H9 (cell line): ENCODE data around the gene VIPR2. TPM values are rescaled to one million over a fixed set of nuclear protein-coding genes. Genes with fewer than 3 reads are reported as not detected.

Experiments used
- DNase-seq: peaks from one replicate; pipeline ENCODE4 v3.0.0-alpha.2; 2017
- H2AFZ ChIP-seq: one replicate; pipeline ENCODE4 v1.6.1; 2013; ENCODE audit warnings: mild to moderate bottlenecking, low read length, control low read depth, moderate library complexity
- H2AK5ac ChIP-seq: 2 replicates; pipeline ENCODE4 v1.6.1; 2013; ENCODE audit warnings: low read length, control low read depth, mixed read lengths; ENCODE audit not compliant: insufficient read length
- H2BK120ac ChIP-seq: one replicate; pipeline ENCODE4 v1.6.1; 2013; ENCODE audit warnings: low read depth, mild to moderate bottlenecking, low read length, control low read depth, inconsistent platforms; ENCODE audit not compliant: poor library complexity, severe bottlenecking
- H2BK12ac ChIP-seq: 2 replicates; pipeline ENCODE4 v1.6.1; 2013; ENCODE audit warnings: low read length, control low read depth, mixed read lengths, low read depth; ENCODE audit not compliant: insufficient read length
- H2BK15ac ChIP-seq: 2 replicates; pipeline ENCODE4 v1.6.1; 2013; ENCODE audit warnings: low read depth, low read length, control low read depth
- H2BK20ac ChIP-seq: one replicate; pipeline ENCODE4 v1.6.1; 2013; ENCODE audit warnings: low read depth, mild to moderate bottlenecking, low read length, control low read depth, inconsistent platforms; ENCODE audit not compliant: poor library complexity, severe bottlenecking
- H2BK5ac ChIP-seq: 2 replicates; pipeline ENCODE4 v1.6.1; 2013; ENCODE audit warnings: low read length, control low read depth, mixed read lengths; ENCODE audit not compliant: insufficient read length
- H3K14ac ChIP-seq: 2 replicates; pipeline ENCODE4 v1.6.1; 2013; ENCODE audit warnings: low read length, control low read depth; ENCODE audit not compliant: insufficient read depth
- H3K18ac ChIP-seq: 2 replicates; pipeline ENCODE4 v1.6.1; 2013; ENCODE audit warnings: low read depth, mild to moderate bottlenecking, mixed read lengths, low read length, control low read depth; ENCODE audit not compliant: insufficient read length
- H3K23ac ChIP-seq: 2 replicates; pipeline ENCODE4 v1.6.1; 2013; ENCODE audit warnings: low read length, control low read depth, mixed read lengths, low read depth; ENCODE audit not compliant: insufficient read length
- H3K23me2 ChIP-seq: 2 replicates; pipeline ENCODE4 v1.6.1; 2013; ENCODE audit warnings: low read depth, mild to moderate bottlenecking, mixed read lengths, low read length, control low read depth; ENCODE audit not compliant: insufficient read length, poor library complexity, severe bottlenecking
- H3K27ac ChIP-seq: 2 replicates; pipeline ENCODE4 v1.5.1; 2013; ENCODE audit warnings: low read length, control low read depth, mixed read lengths, low read depth; ENCODE audit not compliant: insufficient read length
- H3K27me3 ChIP-seq: 2 replicates; pipeline ENCODE4 v1.6.1; 2013; ENCODE audit warnings: low read length, control low read depth, inconsistent platforms; ENCODE audit not compliant: insufficient read depth
- H3K4ac ChIP-seq: 2 replicates; pipeline ENCODE4 v1.6.1; 2013; ENCODE audit warnings: low read depth, mild to moderate bottlenecking, control low read depth, inconsistent platforms, low read length, moderate library complexity
- H3K4me1 ChIP-seq: 2 replicates; pipeline ENCODE4 v1.6.1; 2013; ENCODE audit warnings: low read length, control low read depth, inconsistent platforms; ENCODE audit not compliant: insufficient read depth
- H3K4me2 ChIP-seq: 2 replicates; pipeline ENCODE4 v1.6.1; 2013; ENCODE audit warnings: low read length, control low read depth, mixed read lengths; ENCODE audit not compliant: insufficient read length, insufficient read depth
- H3K56ac ChIP-seq: 2 replicates; pipeline ENCODE4 v1.6.1; 2013; ENCODE audit warnings: low read depth, mild to moderate bottlenecking, mixed read lengths, low read length, control low read depth; ENCODE audit not compliant: insufficient read length
- H3K79me1 ChIP-seq: 2 replicates; pipeline ENCODE4 v1.6.1; 2013; ENCODE audit warnings: low read depth, mild to moderate bottlenecking, moderate library complexity, low read length, control low read depth, inconsistent platforms; ENCODE audit not compliant: insufficient read depth, poor library complexity, severe bottlenecking
- H3K79me2 ChIP-seq: 2 replicates; pipeline ENCODE4 v1.6.1; 2013; ENCODE audit warnings: low read length, control low read depth, inconsistent platforms; ENCODE audit not compliant: insufficient read depth
- H3K9ac ChIP-seq: 2 replicates; pipeline ENCODE4 v1.6.1; 2013; ENCODE audit warnings: low read length, control low read depth, mixed read lengths; ENCODE audit not compliant: insufficient read length; ENCODE audit errors: extremely low read depth
- H3K9me3 ChIP-seq: one replicate; pipeline ENCODE4 v1.6.1; 2013; ENCODE audit warnings: low read depth, low read length, inconsistent platforms; ENCODE audit not compliant: control insufficient read depth
- H3T11ph ChIP-seq: one replicate; pipeline ENCODE4 v1.6.1; 2013; ENCODE audit warnings: mild to moderate bottlenecking, low read length, control low read depth, inconsistent platforms
- H4K20me1 ChIP-seq: one replicate; pipeline ENCODE4 v1.6.1; 2013; ENCODE audit not compliant: control insufficient read depth, insufficient read length, insufficient read depth
- H4K5ac ChIP-seq: 2 replicates; pipeline ENCODE4 v1.6.1; 2013; ENCODE audit warnings: low read depth, mild to moderate bottlenecking, mixed read lengths, low read length, control low read depth; ENCODE audit not compliant: insufficient read length
- H4K8ac ChIP-seq: replicated peaks from 2 replicates; pipeline ENCODE4 v1.6.1; 2013; ENCODE audit warnings: low read length, control low read depth, mixed read lengths, low read depth; ENCODE audit not compliant: insufficient read length
- H4K91ac ChIP-seq: 2 replicates; pipeline ENCODE4 v1.6.1; 2013; ENCODE audit warnings: low read depth, mild to moderate bottlenecking, moderate library complexity, mixed read lengths, low read length, control low read depth; ENCODE audit not compliant: insufficient read length
- H3K27ac Mint-ChIP-seq, 3 experiments: 2 replicates in 2 of 3; 3 replicates in 1 of 3; pipeline ENCODE4 v1.8.0; 2020 to 2021; ENCODE audit warnings: mixed read lengths in 3 of 3, mild to moderate bottlenecking in 1 of 3, moderate library complexity in 1 of 3
- H3K27me3 Mint-ChIP-seq: 2 replicates; pipeline ENCODE4 v1.8.0; 2021; ENCODE audit warnings: low read depth, mild to moderate bottlenecking, moderate library complexity, mixed read lengths
- H3K36me3 Mint-ChIP-seq, 3 experiments: 2 replicates in 2 of 3; 3 replicates in 1 of 3; pipeline ENCODE4 v1.8.0; 2020 to 2021; ENCODE audit warnings: low read depth in 3 of 3, mixed read lengths in 3 of 3; ENCODE audit not compliant: insufficient read depth in 1 of 3
- H3K4me1 Mint-ChIP-seq, 2 experiments: 2 replicates each; pipeline ENCODE4 v1.8.0; 2020; ENCODE audit warnings: mixed read lengths in 2 of 2
- H3K4me3 Mint-ChIP-seq, 2 experiments: 2 replicates in 1 of 2; 3 replicates in 1 of 2; pipeline ENCODE4 v1.8.0; 2020 to 2021; ENCODE audit warnings: mild to moderate bottlenecking in 2 of 2, mixed read lengths in 2 of 2, moderate library complexity in 1 of 2
- H3K9me3 Mint-ChIP-seq, 2 experiments: 2 replicates in 1 of 2; 3 replicates in 1 of 2; pipeline ENCODE4 v1.8.0; 2020; ENCODE audit warnings: mild to moderate bottlenecking in 2 of 2, mixed read lengths in 2 of 2, moderate library complexity in 1 of 2
- WGBS: extraction: QIAGEN DNeasy Blood & Tissue Kit; methylation state at CpG from one replicate; pipeline ENCODE4 v1.1.7; 2013; ENCODE audit warnings: missing lambda C conversion rate, low lambda C conversion rate, mixed read lengths; ENCODE audit not compliant: insufficient read length; ENCODE audit errors: extremely low coverage; 5-methylcytosine and 5-hydroxymethylcytosine counted together
- total RNA-seq: library from RNA; stranded (reverse); gene quantifications from 2 replicates; pipeline ENCODE4 v1.2.1, GENCODE V29; 2021
- TF ChIP-seq, protein P1 (sequence below): fragments of 200-600 bp; sonication (generic); conservative IDR thresholded peaks from 3 replicates; pipeline ENCODE4 v1.8.0; 2021; ENCODE audit warnings: antibody characterized with exemption, mild to moderate bottlenecking

Gene VIPR2
- total RNA-seq, 1 experiment from 2014 or later = 1.6 TPM

DNA sequence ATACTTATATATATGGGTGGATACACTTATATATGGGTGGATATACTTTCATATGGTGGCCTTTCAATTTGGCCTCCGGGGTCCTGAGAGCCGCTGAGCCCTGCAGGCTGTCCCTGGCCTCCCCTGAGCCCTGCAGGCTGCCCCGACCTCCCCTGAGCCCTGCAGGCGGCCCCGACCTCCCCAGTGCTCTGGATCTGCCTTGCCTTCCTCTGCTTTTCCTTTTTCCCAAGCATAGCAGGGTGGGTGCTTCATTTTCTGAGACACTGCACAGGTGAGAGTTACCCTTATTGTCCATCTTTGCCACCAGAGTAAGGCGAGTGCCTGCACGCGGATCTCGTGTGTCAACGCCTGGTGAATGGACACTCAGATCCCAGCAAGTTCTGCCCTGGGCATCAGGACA lies 106.6 kb downstream of the VIPR2 start:
- Histone ChIP-seq H3K23ac (no peak overlapping the region), H2BK5ac (no peak overlapping the region), H3K14ac (no peak overlapping the region), H3K23me2 (no peaks in the 10 kb centered on the region), H3K4me1 (no peaks in the 10 kb centered on the region), H2BK15ac (no peak overlapping the region), H4K8ac (no peak overlapping the region), H4K5ac (no peak overlapping the region), H2BK120ac (no peak overlapping the region), H3K27me3 (no peaks in the 10 kb centered on the region), H3K18ac (no peak overlapping the region), H3K4ac (no peak overlapping the region), H2BK20ac (no peak overlapping the region), H3K9ac (no peak overlapping the region), H3T11ph (no peak overlapping the region), H2AK5ac (no peak overlapping the region), H3K9me3 (no peaks in the 10 kb centered on the region), H2AFZ (no peak overlapping the region), H2BK12ac (no peak overlapping the region), H3K27ac (no peak overlapping the region), H4K91ac (no peak overlapping the region), H3K79me2 (no peaks in the 10 kb centered on the region), H4K20me1 (no peaks in the 10 kb centered on the region), H3K4me2 (no peak overlapping the region), H3K79me1 (no peaks in the 10 kb centered on the region), H3K56ac (no peak overlapping the region)
- H3K9me3 Mint-ChIP-seq = peaks cover 3 to 6% of the 10 kb centered on the region in 2 experiments; a peak in 3 of 5 replicates
- peak; percentile 8 for DNase-seq
- peaks cover 2 to 23% of the 10 kb centered on the region in 2 experiments; a peak in 2 of 4 replicates for H3K4me1 Mint-ChIP-seq
- TF ChIP-seq, protein P1, sequence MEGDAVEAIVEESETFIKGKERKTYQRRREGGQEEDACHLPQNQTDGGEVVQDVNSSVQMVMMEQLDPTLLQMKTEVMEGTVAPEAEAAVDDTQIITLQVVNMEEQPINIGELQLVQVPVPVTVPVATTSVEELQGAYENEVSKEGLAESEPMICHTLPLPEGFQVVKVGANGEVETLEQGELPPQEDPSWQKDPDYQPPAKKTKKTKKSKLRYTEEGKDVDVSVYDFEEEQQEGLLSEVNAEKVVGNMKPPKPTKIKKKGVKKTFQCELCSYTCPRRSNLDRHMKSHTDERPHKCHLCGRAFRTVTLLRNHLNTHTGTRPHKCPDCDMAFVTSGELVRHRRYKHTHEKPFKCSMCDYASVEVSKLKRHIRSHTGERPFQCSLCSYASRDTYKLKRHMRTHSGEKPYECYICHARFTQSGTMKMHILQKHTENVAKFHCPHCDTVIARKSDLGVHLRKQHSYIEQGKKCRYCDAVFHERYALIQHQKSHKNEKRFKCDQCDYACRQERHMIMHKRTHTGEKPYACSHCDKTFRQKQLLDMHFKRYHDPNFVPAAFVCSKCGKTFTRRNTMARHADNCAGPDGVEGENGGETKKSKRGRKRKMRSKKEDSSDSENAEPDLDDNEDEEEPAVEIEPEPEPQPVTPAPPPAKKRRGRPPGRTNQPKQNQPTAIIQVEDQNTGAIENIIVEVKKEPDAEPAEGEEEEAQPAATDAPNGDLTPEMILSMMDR = no peak
- no peak overlapping the region for H3K4me3 Mint-ChIP-seq
- peaks cover 0 to 5% (median 3%) of the 10 kb centered on the region in 3 experiments; a peak in 4 of 7 replicates for H3K36me3 Mint-ChIP-seq
- no CpG with 5 or more reads among the region's 10 CpGs for WGBS
- no peak overlapping the region for H3K27ac Mint-ChIP-seq
- H3K27me3 Mint-ChIP-seq = peaks cover 1% of the 10 kb centered on the region
